Endodermal cell (in vitro differentiated cells): ENCODE measurements around the gene RTP3. TPM values are rescaled to one million over a fixed set of nuclear protein-coding genes. Genes with fewer than 3 reads are reported as not detected.

Experiments used
- DNase-seq: peaks from one replicate; pipeline ENCODE4 v3.0.0-alpha.2; 2017
- H3K27ac ChIP-seq: 2 replicates; pipeline ENCODE4 v1.5.1; 2013; ENCODE audit warnings: mild to moderate bottlenecking, low read depth, low read length, moderate library complexity
- H3K27me3 ChIP-seq: 2 replicates; pipeline ENCODE4 v1.6.1; 2013; ENCODE audit warnings: mild to moderate bottlenecking, low read length, moderate library complexity; ENCODE audit not compliant: insufficient read depth, control insufficient read depth, poor library complexity, severe bottlenecking
- H3K36me3 ChIP-seq: 2 replicates; pipeline ENCODE4 v1.7.0; 2013; ENCODE audit warnings: mild to moderate bottlenecking, low read length, moderate library complexity; ENCODE audit not compliant: control insufficient read depth, insufficient read depth
- H3K4me1 ChIP-seq: one replicate; pipeline ENCODE4 v1.7.0; 2013; ENCODE audit warnings: low read length; ENCODE audit not compliant: control insufficient read depth, insufficient read depth
- H3K4me3 ChIP-seq: 2 replicates; pipeline ENCODE4 v1.5.1; 2013; ENCODE audit warnings: mild to moderate bottlenecking, low read length, moderate library complexity
- H3K9ac ChIP-seq: 2 replicates; pipeline ENCODE4 v1.6.1; 2013; ENCODE audit warnings: mild to moderate bottlenecking, low read length, moderate library complexity; ENCODE audit not compliant: poor library complexity, severe bottlenecking; ENCODE audit errors: extremely low read depth
- H3K9me3 ChIP-seq: 2 replicates; pipeline ENCODE4 v1.6.1; 2013; ENCODE audit warnings: mild to moderate bottlenecking, low read length, moderate library complexity; ENCODE audit not compliant: control insufficient read depth
- H3K27ac Mint-ChIP-seq: 2 replicates; pipeline ENCODE4 v1.8.0; 2020; ENCODE audit warnings: mixed read lengths
- H3K27me3 Mint-ChIP-seq: 2 replicates; pipeline ENCODE4 v1.8.0; 2021; ENCODE audit warnings: mild to moderate bottlenecking, mixed read lengths; ENCODE audit not compliant: insufficient read depth
- H3K36me3 Mint-ChIP-seq: 2 replicates; pipeline ENCODE4 v1.8.0; 2020; ENCODE audit warnings: low read depth, mixed read lengths
- H3K4me1 Mint-ChIP-seq: 2 replicates; pipeline ENCODE4 v1.8.0; 2020; ENCODE audit warnings: mixed read lengths
- H3K4me3 Mint-ChIP-seq: 2 replicates; pipeline ENCODE4 v1.8.0; 2020; ENCODE audit warnings: mild to moderate bottlenecking, moderate library complexity, mixed read lengths
- H3K9me3 Mint-ChIP-seq: 2 replicates; pipeline ENCODE4 v1.8.0; 2020; ENCODE audit warnings: mild to moderate bottlenecking, mixed read lengths
- CTCF ChIP-seq: fragments of 200-600 bp; sonication (generic); conservative IDR thresholded peaks from 2 replicates; pipeline ENCODE4 v1.5.0; 2021; ENCODE audit warnings: antibody characterized with exemption, mild to moderate bottlenecking
- whole genome bisulfite sequencing, 2 experiments: methylation state at CpG; one replicate each; pipeline versions ENCODE4 v1.1.5 to v1.1.7; 2013; ENCODE audit warnings: missing lambda C conversion rate in 2 of 2, mixed read lengths in 1 of 2; ENCODE audit not compliant: insufficient coverage in 1 of 2, insufficient read length in 1 of 2; 5-methylcytosine and 5-hydroxymethylcytosine counted together
- total RNA-seq, 2 donors: library from RNA; stranded (reverse); fragmentation: NEBNext Ultra II Directional in 1 of 2; extraction: Animal tissue kit (Norgen Biotek cat#: 25700) in 1 of 2; gene quantifications; 2 replicates in 1 of 2; 3 replicates in 1 of 2; pipeline ENCODE4 v1.2.1, GENCODE V29; 2021

Gene RTP3
- total RNA-seq, 2 donors from 2014 or later, result not detected

GRCh38 chr3:46527239-46527638 is 29.5 kb downstream of the RTP3 start:
- Histone ChIP-seq H3K4me3 (no peak overlapping the region), H3K9ac (no peak overlapping the region), H3K36me3 (peaks cover 28% of the 10 kb centered on the region), H3K27ac (no peak overlapping the region), H3K27me3 (no peaks in the 10 kb centered on the region), H3K4me1 (no peaks in the 10 kb centered on the region), H3K9me3 (no peaks in the 10 kb centered on the region)
- H3K27ac Mint-ChIP-seq, result no peak overlapping the region
- H3K36me3 Mint-ChIP-seq, result peaks cover 51% of the 10 kb centered on the region
- no peaks in the 10 kb centered on the region for H3K9me3 Mint-ChIP-seq
- H3K4me3 Mint-ChIP-seq, result no peak overlapping the region
- no peak for DNase-seq
- 90 to 100% methylated on average over 2 to 5 of the region's 5 CpGs for WGBS, 2 experiments
- H3K27me3 Mint-ChIP-seq, result no peaks in the 10 kb centered on the region
- no peaks in the 10 kb centered on the region for H3K4me1 Mint-ChIP-seq
- TF ChIP-seq CTCF, result no peak

GRCh38 chr3:46533091-46533490 is 35.3 kb downstream of the RTP3 start:
- Mint-ChIP-seq H3K9me3 (peaks cover 2% of the 10 kb centered on the region), H3K36me3 (peaks cover 72% of the 10 kb centered on the region), H3K4me3 (no peak overlapping the region), H3K27me3 (no peaks in the 10 kb centered on the region), H3K4me1 (no peaks in the 10 kb centered on the region), H3K27ac (no peak overlapping the region)
- 100% methylated on average over 3 of the region's 3 CpGs; no CpG with 5 or more reads in 1 of the 2 experiments for WGBS, 2 experiments
- TF ChIP-seq CTCF, result no peak
- Histone ChIP-seq H3K4me3 (no peak overlapping the region), H3K4me1 (no peaks in the 10 kb centered on the region), H3K27ac (no peak overlapping the region), H3K9me3 (no peaks in the 10 kb centered on the region), H3K36me3 (peaks cover 54% of the 10 kb centered on the region), H3K9ac (no peak overlapping the region), H3K27me3 (no peaks in the 10 kb centered on the region)
- DNase-seq, result no peak

GRCh38 chr3:46535746-46536145 is 38.0 kb downstream of the RTP3 start:
- H3K27ac Mint-ChIP-seq, result no peak overlapping the region
- Histone ChIP-seq H3K36me3 (peaks cover 77% of the 10 kb centered on the region), H3K9me3 (no peaks in the 10 kb centered on the region), H3K27ac (no peak overlapping the region), H3K9ac (no peak overlapping the region), H3K27me3 (no peaks in the 10 kb centered on the region), H3K4me1 (no peaks in the 10 kb centered on the region), H3K4me3 (no peak overlapping the region)
- H3K36me3 Mint-ChIP-seq, result peaks cover 70% of the 10 kb centered on the region
- no peak for TF ChIP-seq CTCF
- H3K4me3 Mint-ChIP-seq, result no peak overlapping the region
- 93 to 94% methylated on average over 5 of the region's 5 CpGs for WGBS, 2 experiments
- no peak for DNase-seq
- H3K27me3 Mint-ChIP-seq, result no peaks in the 10 kb centered on the region
- peaks cover 2% of the 10 kb centered on the region for H3K9me3 Mint-ChIP-seq
- peaks cover 6% of the 10 kb centered on the region for H3K4me1 Mint-ChIP-seq
